ENCODE data around the gene SYT5.
"Not testable (repeated sequence)": the region's sequence is repeated elsewhere in the genome, so short reads cannot be mapped to it uniquely, and the experiment has no call there.

The SYT5 gene

GRCh38 chr19:55166530-55167268 lies 13.4 kb downstream of the SYT5 start, which contains the start of gene DNAAF3:
Gene DNAAF3, minus strand, starts transcription at chr19:55166613. Its CDS starts 200 bp downstream, at chr19:55166413.
- DNase-seq: peak; percentile 96

GRCh38 chr19:55165952-55166529 lies 14.0 kb downstream of the SYT5 start:
- DNase-seq: peak; percentile 80

- no peak for DNase-seq
Observed at GRCh38 chr19:55161571-55162322, 18.3 kb downstream of the SYT5 start.

GRCh38 chr19:55160986-55161365 lies 19.1 kb downstream of the SYT5 start:
- DNase-seq: no peak

GRCh38 chr19:55160128-55160985 lies 19.7 kb downstream of the SYT5 start:
- peak; percentile 92 for DNase-seq

- no peak for DNase-seq
Observed at GRCh38 chr19:55158848-55159749, 21.0 kb downstream of the SYT5 start.

GRCh38 chr19:55158423-55158822 lies 21.7 kb downstream of the SYT5 start:
- no peak for DNase-seq

- no peak for DNase-seq
Observed at GRCh38 chr19:55157064-55157908, 22.8 kb downstream of the SYT5 start, which contains the start of gene TNNI3. Gene TNNI3, minus strand, starts transcription at chr19:55157732. Its CDS starts 143 bp downstream, at chr19:55157589.

GRCh38 chr19:55156202-55157063 lies 23.7 kb downstream of the SYT5 start:
- no peak for DNase-seq

GRCh38 chr19:55155784-55156183 lies 24.3 kb downstream of the SYT5 start:
- DNase-seq: not testable (repeated sequence)

- DNase-seq: no peak
Observed at GRCh38 chr19:55153652-55154264, 26.3 kb downstream of the SYT5 start.

GRCh38 chr19:55152017-55152416 lies 28.1 kb downstream of the SYT5 start:
- DNase-seq: peak; percentile 87

GRCh38 chr19:55149078-55150003 lies 30.7 kb downstream of the SYT5 start, which contains the start of gene TNNT1:
Gene TNNT1, minus strand, starts transcription at chr19:55149206. Its CDS starts 2,049 bp downstream, at chr19:55147157.
- DNase-seq: no peak

GRCh38 chr19:55147545-55148251 lies 32.4 kb downstream of the SYT5 start:
- DNase-seq: no peak

GRCh38 chr19:55146705-55147273 lies 33.3 kb downstream of the SYT5 start:
- peak; percentile 79 for DNase-seq

- DNase-seq: peak; percentile 76
Observed at GRCh38 chr19:55146078-55146704, 33.9 kb downstream of the SYT5 start.
